Activated CD8-positive, alpha-beta memory T cell treated with anti-CD3 and anti-CD28 coated beads, Interleukin-2, amount 10 ng/mL, durations not matched to agents 7 days and 5 days (primary cell): ENCODE results near the gene SAMD13. TPM values are rescaled to one million over a fixed set of nuclear protein-coding genes. Genes with fewer than 3 reads are reported as not detected.

Source experiments
- total RNA-seq, 2 experiments: library from RNA; stranded (reverse); gene quantifications; one replicate each; pipeline ENCODE4 v1.2.3, GENCODE V29; 2021

Gene SAMD13
- total RNA-seq, 2 experiments from 2014 or later: 0.73 to 0.82 TPM

Other genes with a start within 250 kb of the SAMD13 start
- 10 to 100 TPM; 68.8 to 69.1 TPM for gene PRKACB, start 157.4 kb upstream of the SAMD13 start, total RNA-seq
- not detected for gene DNASE2B, start 96.8 kb downstream of the SAMD13 start, total RNA-seq
- gene RPF1, start 177.6 kb downstream of the SAMD13 start, total RNA-seq: 10 to 100 TPM; 29.7 to 43.2 TPM
- 1 to 10 TPM; 2.1 to 6.1 TPM for gene SPATA1, start 204.7 kb downstream of the SAMD13 start, total RNA-seq
- 100 to 1,000 TPM; 103 to 114 TPM for gene GNG5, start 204.9 kb downstream of the SAMD13 start, total RNA-seq